LNCaP clone FGC (cell line): Measurements from ENCODE around the gene POU3F1.

Experiments
- DNase-seq: peaks from one replicate; pipeline ENCODE4 v3.0.0-alpha.2; 2011; ENCODE audit warnings: low read depth
- H3K4me3 ChIP-seq: 2 replicates; pipeline ENCODE4 v1.5.1; 2011; ENCODE audit warnings: mild to moderate bottlenecking, low read depth, low read length, control low read depth
- TF ChIP-seq, protein P1 (sequence below): IDR thresholded peaks from 2 replicates; pipeline ENCODE4 v1.5.1; 2012; ENCODE audit warnings: mild to moderate bottlenecking; ENCODE audit not compliant: control insufficient read depth, insufficient read depth; ENCODE audit errors: extremely low read depth

The POU3F1 gene

GRCh38 chr1:38089712-38090360 lies 43.2 kb upstream of the POU3F1 start:
- no peak for DNase-seq
- TF ChIP-seq, protein P1, sequence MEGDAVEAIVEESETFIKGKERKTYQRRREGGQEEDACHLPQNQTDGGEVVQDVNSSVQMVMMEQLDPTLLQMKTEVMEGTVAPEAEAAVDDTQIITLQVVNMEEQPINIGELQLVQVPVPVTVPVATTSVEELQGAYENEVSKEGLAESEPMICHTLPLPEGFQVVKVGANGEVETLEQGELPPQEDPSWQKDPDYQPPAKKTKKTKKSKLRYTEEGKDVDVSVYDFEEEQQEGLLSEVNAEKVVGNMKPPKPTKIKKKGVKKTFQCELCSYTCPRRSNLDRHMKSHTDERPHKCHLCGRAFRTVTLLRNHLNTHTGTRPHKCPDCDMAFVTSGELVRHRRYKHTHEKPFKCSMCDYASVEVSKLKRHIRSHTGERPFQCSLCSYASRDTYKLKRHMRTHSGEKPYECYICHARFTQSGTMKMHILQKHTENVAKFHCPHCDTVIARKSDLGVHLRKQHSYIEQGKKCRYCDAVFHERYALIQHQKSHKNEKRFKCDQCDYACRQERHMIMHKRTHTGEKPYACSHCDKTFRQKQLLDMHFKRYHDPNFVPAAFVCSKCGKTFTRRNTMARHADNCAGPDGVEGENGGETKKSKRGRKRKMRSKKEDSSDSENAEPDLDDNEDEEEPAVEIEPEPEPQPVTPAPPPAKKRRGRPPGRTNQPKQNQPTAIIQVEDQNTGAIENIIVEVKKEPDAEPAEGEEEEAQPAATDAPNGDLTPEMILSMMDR, result no peak
- no peak overlapping the region for H3K4me3 ChIP-seq

DNA sequence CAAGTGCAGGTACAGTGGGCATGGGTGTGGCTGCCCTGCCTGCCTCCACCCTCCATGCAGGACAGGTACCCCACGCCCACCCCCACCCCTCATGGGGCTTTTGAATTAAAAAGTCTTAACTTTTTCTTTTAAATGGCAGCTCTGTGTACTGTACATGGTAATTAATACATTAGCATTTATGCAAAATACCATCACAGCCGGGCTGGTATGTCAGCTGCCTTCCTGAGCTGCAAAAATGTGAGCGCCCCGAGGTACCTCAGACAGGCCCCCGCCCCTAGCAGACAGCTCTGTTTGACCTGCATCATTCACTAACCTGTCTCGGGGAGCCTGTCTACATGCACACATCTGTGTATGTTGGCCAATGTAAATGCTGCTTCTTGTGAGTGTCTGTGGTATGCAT lies 42.2 kb upstream of the POU3F1 start:
- H3K4me3 ChIP-seq, result no peak overlapping the region
- TF ChIP-seq, protein P1, result no peak
- no peak for DNase-seq

GRCh38 chr1:38088366-38088765 lies 41.8 kb upstream of the POU3F1 start:
- H3K4me3 ChIP-seq, result no peak overlapping the region
- no peak for DNase-seq
- TF ChIP-seq, protein P1, result no peak

GRCh38 chr1:38087676-38088075 lies 41.1 kb upstream of the POU3F1 start:
- TF ChIP-seq, protein P1, result no peak
- no peak overlapping the region for H3K4me3 ChIP-seq
- DNase-seq, result no peak

DNA sequence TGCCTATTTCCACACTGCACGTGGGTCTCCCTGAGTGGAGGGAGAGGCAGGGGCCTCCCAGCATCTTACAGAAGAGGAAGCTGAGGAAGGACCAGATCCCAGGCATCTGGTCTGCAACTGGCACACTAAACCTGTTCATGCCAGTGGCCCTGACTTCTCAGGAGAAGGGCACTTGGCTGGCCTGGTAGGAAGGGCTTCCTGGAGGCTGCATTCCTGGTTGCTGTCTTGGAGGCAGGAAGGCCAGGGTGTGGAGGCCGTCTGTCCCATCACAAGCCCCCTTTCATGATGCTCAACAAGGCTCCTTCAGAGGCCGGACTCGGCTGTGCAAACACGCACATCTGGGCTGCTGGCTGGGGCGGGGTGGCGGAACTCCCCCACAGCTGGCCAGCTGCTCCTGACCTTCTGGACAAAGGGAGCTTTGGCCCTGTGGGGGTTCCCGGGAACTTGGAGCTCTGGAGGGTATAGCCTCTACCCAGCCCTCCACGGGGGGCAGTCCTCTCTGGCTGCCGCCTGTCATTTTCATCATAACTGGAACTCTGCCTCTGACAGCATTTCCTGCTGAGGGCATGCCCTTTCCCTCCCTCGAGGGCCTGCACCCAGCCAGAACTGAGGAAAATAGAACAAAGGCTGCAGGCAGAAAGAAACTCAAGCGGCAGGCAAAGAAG lies 39.2 kb upstream of the POU3F1 start:
- no peak overlapping the region for H3K4me3 ChIP-seq
- TF ChIP-seq, protein P1, result no peak
- DNase-seq, result no peak

DNA sequence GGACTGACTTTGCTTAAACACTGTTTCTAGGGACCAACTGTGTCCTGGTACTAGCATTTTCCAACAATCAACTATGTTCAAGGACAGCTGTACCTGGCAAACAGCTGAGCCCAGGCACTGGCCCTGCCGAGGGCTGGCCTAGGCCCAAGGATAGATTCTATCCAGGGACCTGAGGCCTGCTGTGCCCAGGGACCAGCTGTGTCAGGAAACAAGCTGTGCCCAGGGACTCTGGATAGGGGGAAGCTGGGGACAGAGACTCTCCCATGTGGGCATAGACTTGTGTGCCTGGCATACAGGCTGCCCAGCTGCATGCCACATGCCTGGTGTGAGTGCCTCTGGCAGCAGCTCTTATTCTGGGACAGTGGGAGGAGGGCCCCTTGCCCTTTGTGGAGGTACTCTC lies 38.1 kb upstream of the POU3F1 start:
- no peak overlapping the region for H3K4me3 ChIP-seq
- TF ChIP-seq, protein P1, result no peak
- no peak for DNase-seq

- no peak for DNase-seq
- no peak overlapping the region for H3K4me3 ChIP-seq
- TF ChIP-seq, protein P1, result no peak
Measured at GRCh38 chr1:38084113-38084512, 37.5 kb upstream of the POU3F1 start.
